NCI-H1694 (cell line): ENCODE results near the gene IL16.
A peak's percentile ranks its signal among the peaks of the same experiment; 100 is the strongest.
"Not testable (repeated sequence)": the region's sequence is repeated elsewhere in the genome, so short reads cannot be mapped to it uniquely, and the experiment has no call there.

ENCODE experiments used
- DNase-seq: peaks from one replicate; lab custom pipeline; 2025; lab: John Stamatoyannopoulos, UW

The IL16 gene

GRCh38 chr15:81313686-81314085 lies 117.0 kb downstream of the IL16 start:
- no peak for DNase-seq

GRCh38 chr15:81314378-81314777 lies 117.7 kb downstream of the IL16 start:
- DNase-seq: no peak

- DNase-seq: no peak
Observed at GRCh38 chr15:81315452-81316175, 118.9 kb downstream of the IL16 start.

- no peak for DNase-seq
Observed at GRCh38 chr15:81316267-81316666, 119.6 kb downstream of the IL16 start.

- DNase-seq: no peak
Observed at GRCh38 chr15:81317642-81318017, 121.0 kb downstream of the IL16 start.

GRCh38 chr15:81321667-81322066 lies 125.0 kb downstream of the IL16 start:
- no peak for DNase-seq

- no peak for DNase-seq
Observed at GRCh38 chr15:81322676-81323253, 126.1 kb downstream of the IL16 start.

GRCh38 chr15:81323559-81323943 lies 126.9 kb downstream of the IL16 start:
- DNase-seq: no peak

- DNase-seq: peak; percentile 91
Observed at GRCh38 chr15:81323944-81324881, 127.5 kb downstream of the IL16 start, which contains the start of gene STARD5. Gene STARD5 (minus strand): TSS chr15:81324141. CDS start chr15:81324099, 42 bp downstream.

- DNase-seq: no peak
Observed at GRCh38 chr15:81326466-81327212, 130.0 kb downstream of the IL16 start.

GRCh38 chr15:81327516-81327915 lies 130.8 kb downstream of the IL16 start:
- no peak for DNase-seq

- DNase-seq: no peak
Observed at GRCh38 chr15:81329446-81329845, 132.8 kb downstream of the IL16 start.

GRCh38 chr15:81330366-81331090 lies 133.8 kb downstream of the IL16 start:
- no peak for DNase-seq

GRCh38 chr15:81331141-81331540 lies 134.5 kb downstream of the IL16 start:
- not testable (repeated sequence) for DNase-seq

GRCh38 chr15:81331600-81331999 lies 134.9 kb downstream of the IL16 start:
- DNase-seq: no peak

- DNase-seq: no peak
Observed at GRCh38 chr15:81332326-81332725, 135.6 kb downstream of the IL16 start.

GRCh38 chr15:81333363-81333762 lies 136.7 kb downstream of the IL16 start:
- no peak for DNase-seq

GRCh38 chr15:81334768-81335435 lies 138.2 kb downstream of the IL16 start:
- no peak for DNase-seq

- DNase-seq: no peak
Observed at GRCh38 chr15:81335631-81336030, 139.0 kb downstream of the IL16 start.

- DNase-seq: no peak
Observed at GRCh38 chr15:81336568-81336967, 139.9 kb downstream of the IL16 start.

GRCh38 chr15:81337241-81337640 lies 140.6 kb downstream of the IL16 start:
- no peak for DNase-seq
